Adrenal gland (tissue), 12 donors: Measurements from ENCODE around the gene NR5A1. TPM values are rescaled to one million over a fixed set of nuclear protein-coding genes. Genes with fewer than 3 reads are reported as not detected.

Experiments used
- DNase-seq, 7 donors: peaks; one replicate each; pipeline ENCODE4 v3.0.0-alpha.2; 2019 to 2020
- H3K27ac ChIP-seq, 5 donors: fragments of 200-600 bp; sonication (generic) in 4 of 5; 1 replicate in 3 of 5; 2 replicates in 2 of 5; pipeline versions ENCODE4 v1.5.1 to v1.8.0; 2016 to 2020; ENCODE audit warnings: mild to moderate bottlenecking in 1 of 5
- H3K27me3 ChIP-seq: fragments of 200-600 bp; 2 replicates; pipeline ENCODE4 v1.8.0; 2021
- H3K36me3 ChIP-seq, 2 donors: fragments of 200-600 bp; replicated peaks in 1 of 2; 1 replicate in 1 of 2; 2 replicates in 1 of 2; pipeline versions ENCODE4 v1.5.1 to v1.8.0; 2018 to 2022
- H3K4me1 ChIP-seq, 2 donors: fragments of 200-600 bp; replicated peaks in 1 of 2; 1 replicate in 1 of 2; 2 replicates in 1 of 2; pipeline versions ENCODE4 v1.5.1 to v1.8.0; 2018 to 2021
- H3K4me3 ChIP-seq, 4 donors: fragments of 200-600 bp; sonication (generic) in 3 of 4; one replicate each; pipeline ENCODE4 v1.5.1; 2016 to 2018
- H3K9me3 ChIP-seq, 3 donors: fragments of 200-600 bp; sonication (generic) in 1 of 3; replicated peaks in 1 of 3; 1 replicate in 2 of 3; 2 replicates in 1 of 3; pipeline versions ENCODE4 v1.5.1 to v1.8.0; 2016 to 2021
- POLR2A ChIP-seq, 2 donors: fragments of 450-650 bp; IDR thresholded peaks; one replicate each; pipeline ENCODE4 v1.6.1; 2017; ENCODE audit warnings: antibody characterized with exemption in 2 of 2, mild to moderate bottlenecking in 2 of 2, moderate library complexity in 1 of 2
- WGBS, 4 donors: extraction: QIAGEN DNeasy Blood & Tissue Kit in 2 of 4; methylation state at CpG; one replicate each; pipeline versions ENCODE4 v1.1.5 to v1.1.7; 2013 to 2017; 5-methylcytosine and 5-hydroxymethylcytosine counted together
- intact Hi-C, 2 donors: fragments of 100-400 bp; cut with DNase I; formaldehyde crosslinking; loops; one replicate each; pipeline versions ENCODE4 v1.14.1 to v1.15.0; 2022 to 2023
- polyA plus RNA-seq, 3 donors: library from polyadenylated mRNA; stranded (reverse); fragments of 200-250 nt in 2 of 3; fragments of 350-450 nt in 1 of 3; fragmentation: Illumina TruSeq in 1 of 3; extraction: RNeasy Lipid Tissue Mini Kit (QIAGEN cat#74804) in 1 of 3; gene quantifications; one replicate each; pipeline ENCODE4 v1.2.3, GENCODE V29; 2013 to 2014
- total RNA-seq, 9 donors: library from RNA; depleted of rRNA in 4 of 9; stranded (reverse); fragments of >200 nt in 4 of 9; fragments of 120-200 nt in 1 of 9; fragmentation: NEBNext Ultra II Directional in 1 of 9; extraction: Animal tissue kit (Norgen Biotek cat#: 25700) in 1 of 9; gene quantifications; one replicate each; pipeline versions ENCODE4 v1.1.0 to v1.2.4, GENCODE V29; 2013 to 2023
- TF ChIP-seq, protein P1 (sequence below), 6 experiments: fragments of 450-650 bp in 4 of 6; fragments of 200-600 bp in 2 of 6; sonication (generic) in 1 of 6; IDR thresholded peaks; 1 replicate in 5 of 6; 2 replicates in 1 of 6; pipeline versions ENCODE4 v1.5.1 to v1.8.0; 2016 to 2021; ENCODE audit warnings: antibody characterized with exemption in 6 of 6, mild to moderate bottlenecking in 2 of 6, moderate library complexity in 1 of 6
- donor health status: healthy with polysubstance abuse.
- donor health status: Bipolar disorder and iron deficiency.
- donor health status: DM: yes; HTN: yes; CAD: no.
- donor health status: DM: no; HTN: no; CAD: no.
- donor health status: DM: no; HTN: no; CAD: no.
- donor health status: DM: yes; HTN: yes; CAD: no.

NR5A1 gene
- total and polyA plus RNA-seq, 12 donors, result 110 to 637 (median 216) TPM

DNA sequence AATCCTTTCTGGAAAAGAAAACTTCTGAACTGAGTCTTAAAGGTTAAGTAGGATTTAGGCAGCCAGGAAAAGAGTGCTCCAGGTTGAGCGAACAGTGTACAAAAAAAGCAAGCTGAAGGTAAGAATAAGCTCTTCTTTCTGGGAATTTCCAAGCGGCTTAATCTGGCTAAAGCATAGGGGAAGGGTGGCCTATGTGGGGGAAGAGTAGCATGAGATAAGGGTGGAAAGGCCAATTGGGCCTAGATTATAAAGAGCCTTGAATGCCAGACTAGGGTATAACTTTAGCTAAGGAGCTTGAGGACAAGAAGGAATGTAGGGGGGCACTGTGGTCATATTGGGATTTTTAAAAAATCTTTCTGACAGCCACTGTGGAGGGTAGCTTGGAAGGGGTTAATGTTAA, 37.3 kb upstream of the NR5A1 start:
- no peak for DNase-seq
- Histone ChIP-seq H3K9me3 (no peaks in the 10 kb centered on the region), H3K27me3 (no peaks in the 10 kb centered on the region), H3K4me3 (no peak overlapping the region), H3K4me1 (no peaks in the 10 kb centered on the region), H3K27ac (no peak overlapping the region), H3K36me3 (no peaks in the 10 kb centered on the region)
- intact Hi-C loops, result no loop called here
- no peak for TF ChIP-seq POLR2A (IDR thresholded peaks at IDR 0.05)
- TF ChIP-seq, protein P1, sequence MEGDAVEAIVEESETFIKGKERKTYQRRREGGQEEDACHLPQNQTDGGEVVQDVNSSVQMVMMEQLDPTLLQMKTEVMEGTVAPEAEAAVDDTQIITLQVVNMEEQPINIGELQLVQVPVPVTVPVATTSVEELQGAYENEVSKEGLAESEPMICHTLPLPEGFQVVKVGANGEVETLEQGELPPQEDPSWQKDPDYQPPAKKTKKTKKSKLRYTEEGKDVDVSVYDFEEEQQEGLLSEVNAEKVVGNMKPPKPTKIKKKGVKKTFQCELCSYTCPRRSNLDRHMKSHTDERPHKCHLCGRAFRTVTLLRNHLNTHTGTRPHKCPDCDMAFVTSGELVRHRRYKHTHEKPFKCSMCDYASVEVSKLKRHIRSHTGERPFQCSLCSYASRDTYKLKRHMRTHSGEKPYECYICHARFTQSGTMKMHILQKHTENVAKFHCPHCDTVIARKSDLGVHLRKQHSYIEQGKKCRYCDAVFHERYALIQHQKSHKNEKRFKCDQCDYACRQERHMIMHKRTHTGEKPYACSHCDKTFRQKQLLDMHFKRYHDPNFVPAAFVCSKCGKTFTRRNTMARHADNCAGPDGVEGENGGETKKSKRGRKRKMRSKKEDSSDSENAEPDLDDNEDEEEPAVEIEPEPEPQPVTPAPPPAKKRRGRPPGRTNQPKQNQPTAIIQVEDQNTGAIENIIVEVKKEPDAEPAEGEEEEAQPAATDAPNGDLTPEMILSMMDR (IDR thresholded peaks at IDR 0.05), result no peak
- WGBS, 4 donors, result 95 to 99% (median 97%) methylated on average over 2 of the region's 2 CpGs

- no peaks in the 10 kb centered on the region for H3K27me3 ChIP-seq
- intact Hi-C loops, result no loop called here
- H3K4me1 ChIP-seq, result no peaks in the 10 kb centered on the region
- H3K9me3 ChIP-seq, result no peaks in the 10 kb centered on the region
- H3K4me3 ChIP-seq, result no peak overlapping the region
- no peak for DNase-seq
- no peak overlapping the region for H3K27ac ChIP-seq
- H3K36me3 ChIP-seq, result no peaks in the 10 kb centered on the region
- TF ChIP-seq POLR2A (IDR thresholded peaks at IDR 0.05), result no peak
- TF ChIP-seq, protein P1 (IDR thresholded peaks at IDR 0.05), result no peak
Measured at GRCh38 chr9:124541824-124542223, 34.6 kb upstream of the NR5A1 start.

DNA sequence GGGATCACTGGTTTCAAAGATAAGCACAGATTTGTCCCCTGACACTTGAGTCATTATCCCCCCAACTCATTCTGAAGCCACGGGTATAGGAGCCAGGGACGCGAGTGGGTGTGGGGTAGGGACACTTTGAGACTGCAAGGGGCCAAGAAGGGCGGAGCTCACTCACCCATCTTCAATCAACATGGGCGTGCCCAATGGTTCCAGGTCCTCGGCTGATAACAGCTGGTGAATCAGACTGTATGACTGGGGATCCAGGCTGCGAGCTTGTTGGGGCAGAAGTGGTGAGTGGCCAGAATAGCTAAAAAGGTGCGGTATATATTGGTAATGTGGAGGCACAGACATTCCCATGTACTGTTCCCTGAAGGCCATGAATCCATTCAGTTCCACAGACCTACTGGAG, 30.7 kb upstream of the NR5A1 start:
- peak in 2 of 7 donors; percentile 43 to 61 for DNase-seq
- Histone ChIP-seq H3K36me3 (no peaks in the 10 kb centered on the region), H3K9me3 (no peaks in the 10 kb centered on the region), H3K27me3 (no peaks in the 10 kb centered on the region), H3K4me3 (no peak overlapping the region), H3K27ac (no peak overlapping the region), H3K4me1 (no peaks in the 10 kb centered on the region)
- intact Hi-C loops, result loop anchor here in 1 of 2 donors (5.0 to 10.0 kb wide), 2 partner anchors 116 to 413 kb away; no protein-coding TSS in a partner anchor
- WGBS, 4 donors, result 64 to 85% (median 81%) methylated on average over 7 to 8 of the region's 8 CpGs
- TF ChIP-seq POLR2A (IDR thresholded peaks at IDR 0.05), result no peak
- TF ChIP-seq, protein P1 (IDR thresholded peaks at IDR 0.05), result no peak

- Histone ChIP-seq H3K4me1 (no peaks in the 10 kb centered on the region), H3K27ac (peak overlapping the region in 1 of 5 donors; percentile 27), H3K9me3 (no peaks in the 10 kb centered on the region), H3K36me3 (no peaks in the 10 kb centered on the region), H3K4me3 (no peak overlapping the region), H3K27me3 (no peaks in the 10 kb centered on the region)
- TF ChIP-seq, protein P1 (IDR thresholded peaks at IDR 0.05), result no peak
- TF ChIP-seq POLR2A (IDR thresholded peaks at IDR 0.05), result no peak
- DNase-seq, result peak in 2 of 7 donors; percentile 34 to 43
- intact Hi-C loops, result loop anchor here in 1 of 2 donors (5.0 to 10.0 kb wide), 2 partner anchors 114 to 411 kb away; no protein-coding TSS in a partner anchor
- WGBS, 4 donors, result 62 to 80% (median 76%) methylated on average over 7 to 10 of the region's 10 CpGs
Measured at GRCh38 chr9:124535846-124536245, 28.6 kb upstream of the NR5A1 start.
